GM12878 (cell line): ENCODE results near the gene CLEC1A. TPM values are rescaled to one million over a fixed set of nuclear protein-coding genes. Genes with fewer than 3 reads are reported as not detected.
A peak's percentile ranks its signal among the peaks of the same experiment; 100 is the strongest.

ENCODE experiments used
- ATAC-seq: fragments of 200-7000 bp; cut with Tn5 transposase; 3 replicates; pipeline ENCODE4 v1.9.1; 2020; ENCODE audit warnings: mild to moderate bottlenecking, moderate library complexity
- BruUV-seq: library from RNA; stranded (reverse); fragments of 400-500 nt; replicated peaks from 2 replicates; lab custom pipeline; 2021; lab: Mats Ljungman, UMichigan
- CTCF ChIA-PET: fragments of 300-600 bp; sonication (Branson Sonifier 250); formaldehyde crosslinking; extraction: SDS; loops from one replicate; lab custom pipeline; 2021; ENCODE audit warnings: inconsistent platforms; lab: Yijun Ruan, JAX
- POLR2A ChIA-PET: fragments of 350-600 bp; formaldehyde crosslinking; extraction: SDS; loops from one replicate; lab custom pipeline; 2021; ENCODE audit warnings: inconsistent platforms; lab: Charles Lee
- RAD21 ChIA-PET: fragments of 300-600 bp; sonication (Branson Sonifier 250); formaldehyde crosslinking; loops from one replicate; lab custom pipeline; 2023; ENCODE audit warnings: antibody characterized with exemption; ENCODE audit not compliant: unreplicated experiment; lab: Charles Lee
- SMC1A ChIA-PET: fragments of 300-600 bp; sonication (Branson Sonifier 250); formaldehyde crosslinking; loops from one replicate; lab custom pipeline; 2023; ENCODE audit not compliant: unreplicated experiment, uncharacterized antibody; lab: Charles Lee
- DNase-seq: peaks from one replicate; pipeline ENCODE4 v3.0.0-alpha.2; 2011; ENCODE audit warnings: low read depth, low spot score
- FAIRE-seq: peaks from 3 replicates; lab custom pipeline; 2011; peaks lifted over from hg19 to GRCh38; lab: Jason Lieb, UNC
- H2AFZ ChIP-seq: 2 replicates; pipeline ENCODE4 v1.6.0; 2011; ENCODE audit warnings: low read depth, low read length, control low read depth; ENCODE audit not compliant: control insufficient read depth
- H3K27ac ChIP-seq: 2 replicates; pipeline ENCODE4 v1.5.1; 2011; ENCODE audit warnings: control low read depth; ENCODE audit not compliant: control insufficient read depth, insufficient read depth
- H3K27me3 ChIP-seq, 2 experiments: replicated peaks in 1 of 2; 2 replicates each; pipeline versions ENCODE4 v1.6.0 to v1.6.1; 2011; ENCODE audit warnings: low read length in 1 of 2; ENCODE audit not compliant: control insufficient read depth in 2 of 2, insufficient read depth in 2 of 2
- H3K36me3 ChIP-seq, 2 experiments: 2 replicates each; pipeline ENCODE4 v1.5.1; 2011; ENCODE audit warnings: low read length in 1 of 2; ENCODE audit not compliant: control insufficient read depth in 2 of 2, insufficient read depth in 2 of 2
- H3K4me1 ChIP-seq: 2 replicates; pipeline ENCODE4 v1.6.1; 2011; ENCODE audit warnings: mild to moderate bottlenecking, low read length, moderate library complexity, mixed read lengths; ENCODE audit not compliant: control insufficient read depth, insufficient read depth
- H3K4me2 ChIP-seq: 2 replicates; pipeline ENCODE4 v1.6.0; 2011; ENCODE audit warnings: control low read depth; ENCODE audit not compliant: control insufficient read depth, insufficient read depth
- H3K4me3 ChIP-seq: fragments of 200-600 bp; sonication (generic); 2 replicates; pipeline ENCODE4 v1.5.1; 2016
- H3K79me2 ChIP-seq: 2 replicates; pipeline ENCODE4 v1.6.0; 2011; ENCODE audit warnings: low read length; ENCODE audit not compliant: control insufficient read depth, insufficient read depth
- H3K9ac ChIP-seq: 2 replicates; pipeline ENCODE4 v1.8.0; 2011; ENCODE audit warnings: low read length, control low read depth, mixed read lengths; ENCODE audit not compliant: control insufficient read depth, insufficient read depth
- H3K9me3 ChIP-seq: replicated peaks from 3 replicates; pipeline ENCODE4 v1.5.1; 2011; ENCODE audit warnings: mild to moderate bottlenecking, low read length; ENCODE audit not compliant: control insufficient read depth, insufficient read depth
- H4K20me1 ChIP-seq: 2 replicates; pipeline ENCODE4 v1.6.0; 2011; ENCODE audit not compliant: control insufficient read depth, insufficient read depth
- ATF7 ChIP-seq: fragments of 450-650 bp; IDR thresholded peaks from 2 replicates; pipeline ENCODE4 v1.6.1; 2016; ENCODE audit warnings: low read depth, mild to moderate bottlenecking
- BHLHE40 ChIP-seq, 2 experiments: fragments of 450-650 bp in 1 of 2; IDR thresholded peaks; 2 replicates each; pipeline ENCODE4 v1.6.1; 2011 to 2017; ENCODE audit warnings: low read depth in 2 of 2, borderline replicate concordance in 1 of 2, improper control_type of control experiment in 1 of 2, low read length in 1 of 2, mild to moderate bottlenecking in 1 of 2
- CBFB ChIP-seq: IDR thresholded peaks from 2 replicates; pipeline ENCODE4 v1.6.1; 2016; ENCODE audit warnings: antibody characterized with exemption, low read depth
- E4F1 ChIP-seq: fragments of 450-650 bp; IDR thresholded peaks from 2 replicates; pipeline ENCODE4 v1.6.1; 2018; ENCODE audit warnings: borderline replicate concordance, mild to moderate bottlenecking; ENCODE audit not compliant: partially characterized antibody
- EGR1 ChIP-seq, 2 experiments: IDR thresholded peaks; 1 replicate in 1 of 2; 2 replicates in 1 of 2; pipeline ENCODE4 v1.6.1; 2011 to 2012; ENCODE audit warnings: low read depth in 2 of 2, low read length in 2 of 2, borderline replicate concordance in 1 of 2, mild to moderate bottlenecking in 1 of 2, moderate library complexity in 1 of 2
- FOXK2 ChIP-seq: fragments of 450-650 bp; IDR thresholded peaks from 2 replicates; pipeline ENCODE4 v1.6.1; 2017; ENCODE audit warnings: mild to moderate bottlenecking, moderate library complexity
- HCFC1 ChIP-seq: fragments of 150-350 bp; IDR thresholded peaks from 2 replicates; pipeline ENCODE4 v1.6.1; 2014; ENCODE audit warnings: low read length
- IRF4 ChIP-seq: IDR thresholded peaks from 2 replicates; pipeline ENCODE4 v1.6.1; 2011; ENCODE audit warnings: low read depth, low read length
- JUND ChIP-seq: IDR thresholded peaks from 2 replicates; pipeline ENCODE4 v1.6.1; 2012; ENCODE audit warnings: low read depth, mild to moderate bottlenecking, low read length, improper control_type of control experiment, moderate library complexity
- MTA2 ChIP-seq: fragments of 450-650 bp; IDR thresholded peaks from 2 replicates; pipeline ENCODE4 v1.6.1; 2016; ENCODE audit warnings: low read depth, mild to moderate bottlenecking, moderate library complexity
- MTA3 ChIP-seq: IDR thresholded peaks from 2 replicates; pipeline ENCODE4 v1.6.1; 2012; ENCODE audit warnings: low read length, inconsistent platforms, borderline replicate concordance
- MXI1 ChIP-seq: fragments of 150-350 bp; IDR thresholded peaks from 2 replicates; pipeline ENCODE4 v1.6.1; 2011; ENCODE audit warnings: low read depth, mild to moderate bottlenecking, inconsistent platforms, low read length, improper control_type of control experiment
- NFIC ChIP-seq: IDR thresholded peaks from 2 replicates; pipeline ENCODE4 v1.6.1; 2012; ENCODE audit warnings: low read depth, mild to moderate bottlenecking, inconsistent platforms, low read length, moderate library complexity
- PAX5 ChIP-seq: IDR thresholded peaks from 2 replicates; pipeline ENCODE4 v1.6.1; 2011; ENCODE audit warnings: low read depth, low read length, borderline replicate concordance
- RFX5 ChIP-seq: IDR thresholded peaks from 2 replicates; pipeline ENCODE4 v1.6.1; 2011; ENCODE audit warnings: low read depth, low read length, improper control_type of control experiment
- SREBF2 ChIP-seq: IDR thresholded peaks from 2 replicates; pipeline ENCODE4 v1.6.1; 2012; ENCODE audit warnings: mild to moderate bottlenecking, low read length
- TAF1 ChIP-seq: IDR thresholded peaks from 2 replicates; pipeline ENCODE4 v1.6.1; 2011; ENCODE audit warnings: mild to moderate bottlenecking, low read depth, low read length, borderline replicate concordance
- TBL1XR1 ChIP-seq: IDR thresholded peaks from 2 replicates; pipeline ENCODE4 v1.6.1; 2012; ENCODE audit warnings: low read depth, low read length, improper control_type of control experiment
- ZNF217 ChIP-seq: fragments of 450-650 bp; IDR thresholded peaks from 2 replicates; pipeline ENCODE4 v1.6.1; 2017; ENCODE audit warnings: antibody characterized with exemption, mild to moderate bottlenecking
- ZNF687 ChIP-seq: fragments of 450-650 bp; IDR thresholded peaks from 2 replicates; pipeline ENCODE4 v1.6.1; 2017; ENCODE audit warnings: mild to moderate bottlenecking, moderate library complexity
- WGBS: methylation state at CpG from one replicate; pipeline ENCODE4 v1.1.6; 2016; ENCODE audit warnings: low lambda C conversion rate; ENCODE audit not compliant: insufficient replicate concordance, insufficient coverage; ENCODE audit errors: missing lambda C conversion rate; 5-methylcytosine and 5-hydroxymethylcytosine counted together
- in situ Hi-C: fragments of 300-500 bp; cut with MboI; formaldehyde crosslinking; loops from 9 replicates; pipeline ENCODE4 v1.14.3; 2018; ENCODE audit warnings: mixed read lengths
- intact Hi-C: fragments of 100-400 bp; cut with micrococcal nuclease; formaldehyde crosslinking; loops from one replicate; pipeline ENCODE4 v1.14.2; 2022; ENCODE audit not compliant: unreplicated experiment
- polyA plus RNA-seq, 11 experiments: library from polyadenylated mRNA; depleted of rRNA in 4 of 11; unstranded in 6 of 11; stranded (reverse) in 5 of 11; fragments of >200 nt; fragmentation: Nextera tagmentation in 4 of 11; fragmentation: Illumina TruSeq in 1 of 11; extraction: Ambion mirVana in 4 of 11; extraction: Trizol in 1 of 11; gene quantifications; 1 replicate in 1 of 11; 2 replicates in 10 of 11; pipeline versions ENCODE4 v1.2.1 to v1.2.3, GENCODE V29; 2011 to 2016; ENCODE audit warnings: inconsistent platforms in 2 of 11, missing spikeins in 2 of 11, low read depth in 1 of 11
- total RNA-seq, 4 experiments: library from RNA; depleted of rRNA in 3 of 4; stranded (reverse); fragments of >200 nt in 3 of 4; fragmentation: Illumina TruSeq in 1 of 4; extraction: Trizol in 1 of 4; gene quantifications; 2 replicates each; pipeline versions ENCODE4 v1.2.1 to v1.2.3, GENCODE V29; 2013 to 2021

CLEC1A gene
- total and polyA plus RNA-seq, 10 of the 15 experiments (the other 5 are each of a cell fraction or from before 2014, with no cell fraction given): not detected

GRCh38 chr12:10147714-10148403 lies 49.1 kb upstream of the CLEC1A start:
- ChIA-PET SMC1A (interaction anchor here (1.1 kb wide), 1 partner anchor 137 kb away, joined by 3 read pairs; no protein-coding TSS in a partner anchor), POLR2A (no interaction called here), CTCF (no interaction called here), RAD21 (no interaction called here)
- Histone ChIP-seq H3K27ac (no peak overlapping the region), H3K4me1 (peaks cover 4% of the 10 kb centered on the region; the same call in 1 of the 2 replicates), H2AFZ (no peak overlapping the region), H3K79me2 (no peaks in the 10 kb centered on the region), H3K4me2 (peak overlapping the region; percentile 42; the same call in 1 of the 2 replicates), H4K20me1 (no peaks in the 10 kb centered on the region), H3K36me3 (no peaks in the 10 kb centered on the region), H3K9ac (no peak overlapping the region), H3K9me3 (peaks cover 4% of the 10 kb centered on the region; the same call in 2 of the 3 replicates), H3K27me3 (no peaks in the 10 kb centered on the region; a peak in 1 of 4 replicates), H3K4me3 (no peak overlapping the region)
- FAIRE-seq (peak; percentile 70), DNase-seq (no peak), ATAC-seq (peak; percentile 34; the same call in 2 of the 3 replicates)
- no TSS peak for BruUV-seq
- intact Hi-C loops (no loop called here), in situ Hi-C loops (no loop called here)
- WGBS: 26% methylated on average over 5 of the region's 5 CpGs
- TF ChIP-seq BHLHE40 (IDR thresholded peaks at IDR 0.05; ENCODE audit: borderline replicate concordance in 1 of 2, low read depth in 2 of 2, low read length in 1 of 2) (peak; percentile 16 to 26; a peak in 2 of 4 replicates), CBFB (no peak), TBL1XR1 (no peak), TAF1 (no peak), FOXK2 (no peak), NFIC (peak; percentile 48), ATF7 (no peak), E4F1 (no peak), SREBF2 (no peak), MXI1 (no peak), PAX5 (no peak), EGR1 (IDR thresholded peaks at IDR 0.05; ENCODE audit: borderline replicate concordance in 1 of 2, low read depth in 2 of 2, low read length in 2 of 2) (no peak), IRF4 (no peak), RFX5 (no peak), ZNF217 (no peak), HCFC1 (no peak), JUND (no peak), MTA2 (no peak), ZNF687 (no peak), MTA3 (no peak)
